ENCODE results near the gene FOXP1. TPM values are rescaled to one million over a fixed set of nuclear protein-coding genes. Genes with fewer than 3 reads are reported as not detected.

FOXP1 gene
- total and polyA plus RNA-seq, 9 of the 15 experiments (the other 6 are each of a cell fraction or from before 2014, with no cell fraction given): 7.7 to 34.5 (median 13.7) TPM

DNA sequence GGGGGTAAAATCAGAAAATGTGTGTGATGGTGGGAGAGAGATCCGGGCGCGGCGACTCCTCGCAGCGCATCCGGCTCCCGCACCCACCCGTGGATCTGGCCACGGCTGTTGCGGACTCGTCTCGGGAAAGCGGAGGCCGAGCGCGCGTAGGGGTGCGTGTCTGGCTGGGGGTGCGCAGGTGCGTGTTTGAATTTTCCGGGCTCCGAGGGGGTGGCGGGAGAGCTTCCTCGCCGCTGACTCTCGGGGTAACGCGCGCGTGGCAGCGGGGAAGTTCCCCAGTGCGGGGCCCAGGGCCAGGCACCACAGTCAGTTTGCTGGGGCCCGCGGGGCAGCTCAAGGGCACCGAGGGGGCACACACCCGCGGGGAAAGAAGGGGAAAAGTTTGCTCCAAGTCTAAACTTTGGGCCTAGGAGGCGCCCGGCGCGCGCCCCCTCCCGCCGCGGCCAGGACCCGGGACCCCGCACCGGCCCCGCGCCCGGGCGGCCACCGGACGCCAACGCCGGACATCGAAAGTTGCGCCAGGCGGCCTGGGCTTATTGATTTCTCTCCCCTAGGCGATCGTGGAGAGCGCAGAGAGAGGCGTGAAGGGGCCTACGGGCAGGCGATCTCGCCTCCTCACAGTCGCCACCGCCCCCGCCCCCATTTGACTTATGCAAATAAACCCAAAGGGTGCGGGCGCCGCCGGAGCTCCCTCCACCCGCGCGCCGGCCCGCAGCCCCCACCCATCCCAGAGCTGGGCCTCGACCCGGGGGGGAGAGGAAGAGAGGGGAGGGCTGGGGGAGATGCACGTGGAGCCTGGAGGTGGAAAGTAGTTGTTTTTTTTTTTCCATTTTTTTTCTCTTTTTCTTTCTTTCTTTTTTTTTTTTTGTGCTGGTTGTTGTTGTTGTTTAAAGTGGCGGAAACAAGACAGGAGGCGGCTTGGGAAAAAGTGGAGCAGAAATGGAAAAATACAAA lies 639 bp downstream of the FOXP1 start (continued):
- TF ChIP-seq, protein P1, sequence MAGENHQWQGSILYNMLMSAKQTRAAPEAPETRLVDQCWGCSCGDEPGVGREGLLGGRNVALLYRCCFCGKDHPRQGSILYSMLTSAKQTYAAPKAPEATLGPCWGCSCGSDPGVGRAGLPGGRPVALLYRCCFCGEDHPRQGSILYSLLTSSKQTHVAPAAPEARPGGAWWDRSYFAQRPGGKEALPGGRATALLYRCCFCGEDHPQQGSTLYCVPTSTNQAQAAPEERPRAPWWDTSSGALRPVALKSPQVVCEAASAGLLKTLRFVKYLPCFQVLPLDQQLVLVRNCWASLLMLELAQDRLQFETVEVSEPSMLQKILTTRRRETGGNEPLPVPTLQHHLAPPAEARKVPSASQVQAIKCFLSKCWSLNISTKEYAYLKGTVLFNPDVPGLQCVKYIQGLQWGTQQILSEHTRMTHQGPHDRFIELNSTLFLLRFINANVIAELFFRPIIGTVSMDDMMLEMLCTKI (IDR thresholded peaks at IDR 0.05; ENCODE audit: partially characterized antibody): no peak
- TF ChIP-seq SUPT5H (IDR thresholded peaks at IDR 0.05): 0 out of 2 replicates have a peak, but pooled peaks have one; percentile 46
- TF ChIP-seq NFRKB (IDR thresholded peaks at IDR 0.05; ENCODE audit: low read depth): peak; percentile 55; the same call in 1 of the 2 replicates
- TF ChIP-seq MLLT1 (IDR thresholded peaks at IDR 0.05): peak; percentile 40 to 79; a peak in 1 of 4 replicates
- TF ChIP-seq RAD21 (CRISPR knock-in tag; conservative IDR thresholded peaks at IDR 0.05 in 1 of 2, IDR thresholded peaks at IDR 0.05 in 1 of 2): no peak
- TF ChIP-seq BCOR (IDR thresholded peaks at IDR 0.05): 0 out of 2 replicates have a peak, but pooled peaks have one; percentile 17
- TF ChIP-seq CXXC5 (CRISPR knock-in tag; IDR thresholded peaks at IDR 0.05): no peak
- TF ChIP-seq, protein P2, sequence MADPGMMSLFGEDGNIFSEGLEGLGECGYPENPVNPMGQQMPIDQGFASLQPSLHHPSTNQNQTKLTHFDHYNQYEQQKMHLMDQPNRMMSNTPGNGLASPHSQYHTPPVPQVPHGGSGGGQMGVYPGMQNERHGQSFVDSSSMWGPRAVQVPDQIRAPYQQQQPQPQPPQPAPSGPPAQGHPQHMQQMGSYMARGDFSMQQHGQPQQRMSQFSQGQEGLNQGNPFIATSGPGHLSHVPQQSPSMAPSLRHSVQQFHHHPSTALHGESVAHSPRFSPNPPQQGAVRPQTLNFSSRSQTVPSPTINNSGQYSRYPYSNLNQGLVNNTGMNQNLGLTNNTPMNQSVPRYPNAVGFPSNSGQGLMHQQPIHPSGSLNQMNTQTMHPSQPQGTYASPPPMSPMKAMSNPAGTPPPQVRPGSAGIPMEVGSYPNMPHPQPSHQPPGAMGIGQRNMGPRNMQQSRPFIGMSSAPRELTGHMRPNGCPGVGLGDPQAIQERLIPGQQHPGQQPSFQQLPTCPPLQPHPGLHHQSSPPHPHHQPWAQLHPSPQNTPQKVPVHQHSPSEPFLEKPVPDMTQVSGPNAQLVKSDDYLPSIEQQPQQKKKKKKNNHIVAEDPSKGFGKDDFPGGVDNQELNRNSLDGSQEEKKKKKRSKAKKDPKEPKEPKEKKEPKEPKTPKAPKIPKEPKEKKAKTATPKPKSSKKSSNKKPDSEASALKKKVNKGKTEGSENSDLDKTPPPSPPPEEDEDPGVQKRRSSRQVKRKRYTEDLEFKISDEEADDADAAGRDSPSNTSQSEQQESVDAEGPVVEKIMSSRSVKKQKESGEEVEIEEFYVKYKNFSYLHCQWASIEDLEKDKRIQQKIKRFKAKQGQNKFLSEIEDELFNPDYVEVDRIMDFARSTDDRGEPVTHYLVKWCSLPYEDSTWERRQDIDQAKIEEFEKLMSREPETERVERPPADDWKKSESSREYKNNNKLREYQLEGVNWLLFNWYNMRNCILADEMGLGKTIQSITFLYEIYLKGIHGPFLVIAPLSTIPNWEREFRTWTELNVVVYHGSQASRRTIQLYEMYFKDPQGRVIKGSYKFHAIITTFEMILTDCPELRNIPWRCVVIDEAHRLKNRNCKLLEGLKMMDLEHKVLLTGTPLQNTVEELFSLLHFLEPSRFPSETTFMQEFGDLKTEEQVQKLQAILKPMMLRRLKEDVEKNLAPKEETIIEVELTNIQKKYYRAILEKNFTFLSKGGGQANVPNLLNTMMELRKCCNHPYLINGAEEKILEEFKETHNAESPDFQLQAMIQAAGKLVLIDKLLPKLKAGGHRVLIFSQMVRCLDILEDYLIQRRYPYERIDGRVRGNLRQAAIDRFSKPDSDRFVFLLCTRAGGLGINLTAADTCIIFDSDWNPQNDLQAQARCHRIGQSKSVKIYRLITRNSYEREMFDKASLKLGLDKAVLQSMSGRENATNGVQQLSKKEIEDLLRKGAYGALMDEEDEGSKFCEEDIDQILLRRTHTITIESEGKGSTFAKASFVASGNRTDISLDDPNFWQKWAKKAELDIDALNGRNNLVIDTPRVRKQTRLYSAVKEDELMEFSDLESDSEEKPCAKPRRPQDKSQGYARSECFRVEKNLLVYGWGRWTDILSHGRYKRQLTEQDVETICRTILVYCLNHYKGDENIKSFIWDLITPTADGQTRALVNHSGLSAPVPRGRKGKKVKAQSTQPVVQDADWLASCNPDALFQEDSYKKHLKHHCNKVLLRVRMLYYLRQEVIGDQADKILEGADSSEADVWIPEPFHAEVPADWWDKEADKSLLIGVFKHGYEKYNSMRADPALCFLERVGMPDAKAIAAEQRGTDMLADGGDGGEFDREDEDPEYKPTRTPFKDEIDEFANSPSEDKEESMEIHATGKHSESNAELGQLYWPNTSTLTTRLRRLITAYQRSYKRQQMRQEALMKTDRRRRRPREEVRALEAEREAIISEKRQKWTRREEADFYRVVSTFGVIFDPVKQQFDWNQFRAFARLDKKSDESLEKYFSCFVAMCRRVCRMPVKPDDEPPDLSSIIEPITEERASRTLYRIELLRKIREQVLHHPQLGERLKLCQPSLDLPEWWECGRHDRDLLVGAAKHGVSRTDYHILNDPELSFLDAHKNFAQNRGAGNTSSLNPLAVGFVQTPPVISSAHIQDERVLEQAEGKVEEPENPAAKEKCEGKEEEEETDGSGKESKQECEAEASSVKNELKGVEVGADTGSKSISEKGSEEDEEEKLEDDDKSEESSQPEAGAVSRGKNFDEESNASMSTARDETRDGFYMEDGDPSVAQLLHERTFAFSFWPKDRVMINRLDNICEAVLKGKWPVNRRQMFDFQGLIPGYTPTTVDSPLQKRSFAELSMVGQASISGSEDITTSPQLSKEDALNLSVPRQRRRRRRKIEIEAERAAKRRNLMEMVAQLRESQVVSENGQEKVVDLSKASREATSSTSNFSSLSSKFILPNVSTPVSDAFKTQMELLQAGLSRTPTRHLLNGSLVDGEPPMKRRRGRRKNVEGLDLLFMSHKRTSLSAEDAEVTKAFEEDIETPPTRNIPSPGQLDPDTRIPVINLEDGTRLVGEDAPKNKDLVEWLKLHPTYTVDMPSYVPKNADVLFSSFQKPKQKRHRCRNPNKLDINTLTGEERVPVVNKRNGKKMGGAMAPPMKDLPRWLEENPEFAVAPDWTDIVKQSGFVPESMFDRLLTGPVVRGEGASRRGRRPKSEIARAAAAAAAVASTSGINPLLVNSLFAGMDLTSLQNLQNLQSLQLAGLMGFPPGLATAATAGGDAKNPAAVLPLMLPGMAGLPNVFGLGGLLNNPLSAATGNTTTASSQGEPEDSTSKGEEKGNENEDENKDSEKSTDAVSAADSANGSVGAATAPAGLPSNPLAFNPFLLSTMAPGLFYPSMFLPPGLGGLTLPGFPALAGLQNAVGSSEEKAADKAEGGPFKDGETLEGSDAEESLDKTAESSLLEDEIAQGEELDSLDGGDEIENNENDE (IDR thresholded peaks at IDR 0.05; ENCODE audit: low read depth, low read length): no peak
- no peak for TF ChIP-seq POLR2H (tag; IDR thresholded peaks at IDR 0.05; ENCODE audit: low read depth)
- TF ChIP-seq L3MBTL2 (IDR thresholded peaks at IDR 0.05): 0 out of 2 replicates have a peak, but pooled peaks have one; percentile 9
- no peak for TF ChIP-seq CBX1 (IDR thresholded peaks at IDR 0.05; ENCODE audit: low read depth)
- no peak for TF ChIP-seq ILF3 (IDR thresholded peaks at IDR 0.05; ENCODE audit: borderline replicate concordance)
